ENCODE measurements around the gene CASQ2. TPM values are rescaled to one million over a fixed set of nuclear protein-coding genes. Genes with fewer than 3 reads are reported as not detected.

The CASQ2 gene
- polyA plus RNA-seq, 3 donors = not detected

DNA sequence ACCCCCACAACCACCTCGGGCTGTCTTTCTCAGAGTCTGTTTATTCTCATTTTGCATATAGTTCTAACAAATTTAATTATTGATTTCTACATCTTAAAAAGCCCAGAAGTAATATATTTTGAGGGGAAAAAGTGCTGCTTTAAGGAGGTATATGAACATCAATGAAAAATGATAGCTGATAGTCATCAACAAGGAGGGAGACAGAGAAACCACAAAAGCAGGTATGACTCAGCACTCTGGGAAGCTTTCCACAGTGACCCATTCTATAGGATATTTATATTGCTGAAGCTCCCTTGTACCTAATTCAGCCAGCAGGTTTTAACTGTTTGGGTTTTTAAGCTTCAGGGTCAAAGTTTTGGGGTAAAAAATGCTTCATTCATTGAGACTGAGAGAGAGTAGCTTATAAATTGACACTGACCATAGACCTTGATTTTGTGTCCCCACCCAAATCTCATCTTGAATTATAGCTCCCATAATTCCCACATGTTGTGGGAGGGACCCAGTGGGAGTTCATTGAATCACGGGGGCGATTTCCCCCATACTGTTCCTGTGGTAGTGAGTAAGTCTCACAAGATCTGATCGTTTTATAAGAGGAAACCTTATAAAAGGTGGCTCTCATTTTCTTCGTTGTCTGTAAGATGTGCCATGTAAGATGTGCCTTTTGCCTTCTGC is 99.4 kb downstream of the CASQ2 start:
- no CpG with 5 or more reads among the region's 5 CpGs for WGBS (ENCODE audit: insufficient coverage)
- Histone ChIP-seq H4K20me1 (ENCODE audit: insufficient read depth, low read length) (no peaks in the 10 kb centered on the region), H3K9me3 (replicated peaks in 1 of 2; ENCODE audit: control insufficient read depth in 1 of 2, insufficient read depth in 1 of 2, low read length in 2 of 2) (no peaks in the 10 kb centered on the region), H3K4me1 (ENCODE audit: control insufficient read depth in 1 of 2, insufficient read depth in 2 of 2, low read length in 2 of 2) (no peaks in the 10 kb centered on the region), H3K27ac (ENCODE audit: low read depth in 1 of 2, low read length in 2 of 2) (no peak overlapping the region), H3K27me3 (ENCODE audit: control insufficient read depth in 2 of 2, insufficient read depth in 2 of 2, low read length in 2 of 2) (no peaks in the 10 kb centered on the region), H3K4me2 (replicated peaks; ENCODE audit: extremely low read depth, low read length, poor library complexity, severe bottlenecking) (no peak overlapping the region), H3K36me3 (replicated peaks in 1 of 2; ENCODE audit: control insufficient read depth in 1 of 2, insufficient read depth in 2 of 2, low read length in 2 of 2) (peaks cover 8 to 32% of the 10 kb centered on the region in 2 donors), H3K4me3 (replicated peaks in 1 of 3; ENCODE audit: low read depth in 2 of 3, low read length in 3 of 3) (no peak overlapping the region), H3K79me2 (ENCODE audit: insufficient read depth, low read length) (no peaks in the 10 kb centered on the region), H3K9ac (ENCODE audit: insufficient read depth, low read length, poor library complexity, severe bottlenecking) (no peak overlapping the region), H2AFZ (ENCODE audit: insufficient read depth, low read depth, low read length, poor library complexity, severe bottlenecking) (no peak overlapping the region)
- Mint-ChIP-seq H3K27me3 (ENCODE audit: low read depth in 3 of 3) (no peaks in the 10 kb centered on the region), H3K36me3 (peaks cover 2 to 13% of the 10 kb centered on the region in 2 donors), H3K9me3 (peaks cover 0 to 5% (median 0%) of the 10 kb centered on the region in 7 donors), H3K4me3 (no peak overlapping the region), H3K27ac (no peak overlapping the region), H3K4me1 (peaks cover 5% of the 10 kb centered on the region)
- no peak for TF ChIP-seq CTCF (IDR thresholded peaks at IDR 0.05)
- no peak for DNase-seq
- intact Hi-C loops (cut with micrococcal nuclease) = no loop called here

- intact Hi-C loops (cut with micrococcal nuclease) = no loop called here
- TF ChIP-seq CTCF (IDR thresholded peaks at IDR 0.05) = no peak
- 100% methylated on average over 1 of the region's 1 CpG for WGBS (ENCODE audit: insufficient coverage)
- no peaks in the 10 kb centered on the region for H3K9me3 ChIP-seq (replicated peaks in 1 of 2; ENCODE audit: control insufficient read depth in 1 of 2, insufficient read depth in 1 of 2, low read length in 2 of 2)
- peaks cover 13 to 38% of the 10 kb centered on the region in 2 donors for H3K36me3 ChIP-seq (replicated peaks in 1 of 2; ENCODE audit: control insufficient read depth in 1 of 2, insufficient read depth in 2 of 2, low read length in 2 of 2)
- no peaks in the 10 kb centered on the region for H4K20me1 ChIP-seq (ENCODE audit: insufficient read depth, low read length)
- H3K4me2 ChIP-seq (replicated peaks; ENCODE audit: extremely low read depth, low read length, poor library complexity, severe bottlenecking) = no peak overlapping the region
- no peaks in the 10 kb centered on the region for H3K79me2 ChIP-seq (ENCODE audit: insufficient read depth, low read length)
- no peak overlapping the region for H3K27ac ChIP-seq (ENCODE audit: low read depth in 1 of 2, low read length in 2 of 2)
- H3K9me3 Mint-ChIP-seq = peaks cover 0 to 5% (median 0%) of the 10 kb centered on the region in 7 donors
- H3K4me3 ChIP-seq (replicated peaks in 1 of 3; ENCODE audit: low read depth in 2 of 3, low read length in 3 of 3) = no peak overlapping the region
- H3K4me1 Mint-ChIP-seq = peaks cover 5% of the 10 kb centered on the region
- no peak for DNase-seq
- no peak overlapping the region for H3K4me3 Mint-ChIP-seq
- H3K27me3 ChIP-seq (ENCODE audit: control insufficient read depth in 2 of 2, insufficient read depth in 2 of 2, low read length in 2 of 2) = no peaks in the 10 kb centered on the region
- H3K27ac Mint-ChIP-seq = peak overlapping the region in 2 of 7 donors; percentile 10 to 56
- H3K36me3 Mint-ChIP-seq = peaks cover 7 to 17% of the 10 kb centered on the region in 2 donors
- no peak overlapping the region for H3K9ac ChIP-seq (ENCODE audit: insufficient read depth, low read length, poor library complexity, severe bottlenecking)
- H3K4me1 ChIP-seq (ENCODE audit: control insufficient read depth in 1 of 2, insufficient read depth in 2 of 2, low read length in 2 of 2) = no peaks in the 10 kb centered on the region
- no peaks in the 10 kb centered on the region for H3K27me3 Mint-ChIP-seq (ENCODE audit: low read depth in 3 of 3)
- no peak overlapping the region for H2AFZ ChIP-seq (ENCODE audit: insufficient read depth, low read depth, low read length, poor library complexity, severe bottlenecking)
These were observed 99.9 kb downstream of the CASQ2 start for GRCh38 chr1:115668579-115668978.
